CD4-positive, alpha-beta T cell treated with Interleukin-4 for 4 hours (primary cell): ENCODE measurements around the gene LTB4R2.
"Not testable (repeated sequence)": the region's sequence is repeated elsewhere in the genome, so short reads cannot be mapped to it uniquely, and the experiment has no call there.

Experiments
- DNase-seq: peaks from one replicate; pipeline ENCODE4 v3.0.0-alpha.2; 2020

The LTB4R2 gene

GRCh38 chr14:24321212-24321975 lies 11.5 kb downstream of the LTB4R2 start:
- no peak for DNase-seq

- no peak for DNase-seq
Measured at GRCh38 chr14:24322672-24323071, 12.7 kb downstream of the LTB4R2 start.

- DNase-seq = no peak
Measured at GRCh38 chr14:24323341-24323740, 13.4 kb downstream of the LTB4R2 start.

- no peak for DNase-seq
Measured at GRCh38 chr14:24324024-24324423, 14.1 kb downstream of the LTB4R2 start.

GRCh38 chr14:24325041-24325530 lies 15.1 kb downstream of the LTB4R2 start:
- no peak for DNase-seq

- DNase-seq = no peak
Measured at GRCh38 chr14:24325963-24326362, 16.0 kb downstream of the LTB4R2 start.

- no peak for DNase-seq
Measured at GRCh38 chr14:24327303-24327702, 17.4 kb downstream of the LTB4R2 start.

GRCh38 chr14:24327914-24328313 lies 18.0 kb downstream of the LTB4R2 start:
- not testable (repeated sequence) for DNase-seq

- no peak for DNase-seq
Measured at GRCh38 chr14:24329073-24329663, 19.2 kb downstream of the LTB4R2 start.

- DNase-seq = peak; percentile 78
Measured at GRCh38 chr14:24329736-24330135, 19.8 kb downstream of the LTB4R2 start.

GRCh38 chr14:24330973-24331674 lies 21.2 kb downstream of the LTB4R2 start:
- no peak for DNase-seq

GRCh38 chr14:24331731-24332267 lies 21.9 kb downstream of the LTB4R2 start:
- no peak for DNase-seq

GRCh38 chr14:24332268-24332993 lies 22.5 kb downstream of the LTB4R2 start:
- peak; percentile 91 for DNase-seq

- DNase-seq = no peak
Measured at GRCh38 chr14:24334431-24335291, 24.7 kb downstream of the LTB4R2 start, which contains the start of gene ADCY4. TSS of gene ADCY4 (minus strand) at chr14:24335071. CDS start at chr14:24334652, 419 bp downstream.

- DNase-seq = no peak
Measured at GRCh38 chr14:24335461-24336171, 25.7 kb downstream of the LTB4R2 start.

- DNase-seq = no peak
Measured at GRCh38 chr14:24337144-24337823, 27.3 kb downstream of the LTB4R2 start.

GRCh38 chr14:24337824-24338175 lies 27.9 kb downstream of the LTB4R2 start:
- DNase-seq = no peak

GRCh38 chr14:24338843-24339242 lies 28.9 kb downstream of the LTB4R2 start:
- DNase-seq = no peak

- DNase-seq = peak; percentile 70
Measured at GRCh38 chr14:24339284-24340151, 29.6 kb downstream of the LTB4R2 start, which contains the start of gene RIPK3. TSS of gene RIPK3 (minus strand) at chr14:24339991. CDS start at chr14:24339826, 165 bp downstream.
